Sigmoid colon (tissue), 3 donors: Measurements from ENCODE around the gene KANTR.

Experiments used
- POLR2A ChIP-seq, 2 donors: fragments of 450-650 bp; IDR thresholded peaks; one replicate each; pipeline ENCODE4 v1.6.1; 2016; ENCODE audit warnings: antibody characterized with exemption in 2 of 2, mild to moderate bottlenecking in 2 of 2, moderate library complexity in 2 of 2
- TF ChIP-seq, protein P1 (sequence below), 4 experiments: fragments of 450-650 bp in 3 of 4; fragments of 200-600 bp in 1 of 4; IDR thresholded peaks; one replicate each; pipeline ENCODE4 v1.5.1; 2016 to 2019; ENCODE audit warnings: antibody characterized with exemption in 4 of 4, mild to moderate bottlenecking in 3 of 4, moderate library complexity in 2 of 4

GRCh38 chrX:53125506-53125905 lies 31.6 kb downstream of the KANTR start:
- no peak for TF ChIP-seq POLR2A (IDR thresholded peaks at IDR 0.05)
- TF ChIP-seq, protein P1, sequence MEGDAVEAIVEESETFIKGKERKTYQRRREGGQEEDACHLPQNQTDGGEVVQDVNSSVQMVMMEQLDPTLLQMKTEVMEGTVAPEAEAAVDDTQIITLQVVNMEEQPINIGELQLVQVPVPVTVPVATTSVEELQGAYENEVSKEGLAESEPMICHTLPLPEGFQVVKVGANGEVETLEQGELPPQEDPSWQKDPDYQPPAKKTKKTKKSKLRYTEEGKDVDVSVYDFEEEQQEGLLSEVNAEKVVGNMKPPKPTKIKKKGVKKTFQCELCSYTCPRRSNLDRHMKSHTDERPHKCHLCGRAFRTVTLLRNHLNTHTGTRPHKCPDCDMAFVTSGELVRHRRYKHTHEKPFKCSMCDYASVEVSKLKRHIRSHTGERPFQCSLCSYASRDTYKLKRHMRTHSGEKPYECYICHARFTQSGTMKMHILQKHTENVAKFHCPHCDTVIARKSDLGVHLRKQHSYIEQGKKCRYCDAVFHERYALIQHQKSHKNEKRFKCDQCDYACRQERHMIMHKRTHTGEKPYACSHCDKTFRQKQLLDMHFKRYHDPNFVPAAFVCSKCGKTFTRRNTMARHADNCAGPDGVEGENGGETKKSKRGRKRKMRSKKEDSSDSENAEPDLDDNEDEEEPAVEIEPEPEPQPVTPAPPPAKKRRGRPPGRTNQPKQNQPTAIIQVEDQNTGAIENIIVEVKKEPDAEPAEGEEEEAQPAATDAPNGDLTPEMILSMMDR (IDR thresholded peaks at IDR 0.05) = no peak
